HUES64 (cell line): ENCODE results near the gene MCM7.

Experiments
- H3K27ac ChIP-seq: 2 replicates; pipeline ENCODE4 v1.7.0; 2013; ENCODE audit warnings: low read depth, low read length, inconsistent platforms
- H3K27me3 ChIP-seq: 2 replicates; pipeline ENCODE4 v1.6.1; 2013; ENCODE audit warnings: mild to moderate bottlenecking, low read length; ENCODE audit not compliant: insufficient read depth
- H3K36me3 ChIP-seq: 2 replicates; pipeline ENCODE4 v1.6.1; 2013; ENCODE audit warnings: mild to moderate bottlenecking, low read length; ENCODE audit not compliant: insufficient read depth
- H3K4me1 ChIP-seq: 2 replicates; pipeline ENCODE4 v1.6.1; 2013; ENCODE audit warnings: mild to moderate bottlenecking, low read length, moderate library complexity; ENCODE audit not compliant: insufficient read depth
- H3K4me3 ChIP-seq: 2 replicates; pipeline ENCODE4 v1.5.1; 2013; ENCODE audit warnings: mild to moderate bottlenecking, low read length, moderate library complexity
- H3K9ac ChIP-seq: 2 replicates; pipeline ENCODE4 v1.6.1; 2013; ENCODE audit warnings: mild to moderate bottlenecking, low read depth, low read length
- H3K9me3 ChIP-seq: 2 replicates; pipeline ENCODE4 v1.6.1; 2013; ENCODE audit warnings: low read depth, low read length; ENCODE audit not compliant: insufficient read depth
- WGBS: fragments of 150-250, 120-280 bp; methylation state at CpG from one replicate; pipeline ENCODE4 v1.1.7; 2013; ENCODE audit warnings: missing lambda C conversion rate; 5-methylcytosine and 5-hydroxymethylcytosine counted together

Gene MCM7

DNA sequence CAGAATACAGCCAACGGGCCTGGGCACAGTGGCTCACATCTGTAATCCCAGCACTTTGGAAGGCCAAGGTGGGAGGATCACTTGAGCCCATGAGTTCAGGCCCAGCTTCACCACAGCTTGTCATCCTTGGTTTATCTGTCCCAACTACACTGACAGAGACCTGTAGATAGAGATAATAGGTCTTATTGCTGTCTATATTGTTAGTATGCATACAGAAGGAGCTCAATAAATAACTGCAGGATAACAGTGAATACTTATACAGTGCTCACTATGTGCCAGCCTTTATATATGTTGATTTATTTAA lies 19.5 kb upstream of the MCM7 start:
- no peaks in the 10 kb centered on the region for H3K9me3 ChIP-seq
- H3K4me1 ChIP-seq = peaks cover 7% of the 10 kb centered on the region; the same call in 1 of the 2 replicates
- WGBS = 58% methylated on average over 1 of the region's 1 CpG
- H3K36me3 ChIP-seq = peaks cover 10% of the 10 kb centered on the region; the same call in 1 of the 2 replicates
- H3K9ac ChIP-seq = no peak overlapping the region
- H3K27me3 ChIP-seq = no peaks in the 10 kb centered on the region
- H3K4me3 ChIP-seq = peak overlapping the region; percentile 92
- H3K27ac ChIP-seq = no peak overlapping the region

DNA sequence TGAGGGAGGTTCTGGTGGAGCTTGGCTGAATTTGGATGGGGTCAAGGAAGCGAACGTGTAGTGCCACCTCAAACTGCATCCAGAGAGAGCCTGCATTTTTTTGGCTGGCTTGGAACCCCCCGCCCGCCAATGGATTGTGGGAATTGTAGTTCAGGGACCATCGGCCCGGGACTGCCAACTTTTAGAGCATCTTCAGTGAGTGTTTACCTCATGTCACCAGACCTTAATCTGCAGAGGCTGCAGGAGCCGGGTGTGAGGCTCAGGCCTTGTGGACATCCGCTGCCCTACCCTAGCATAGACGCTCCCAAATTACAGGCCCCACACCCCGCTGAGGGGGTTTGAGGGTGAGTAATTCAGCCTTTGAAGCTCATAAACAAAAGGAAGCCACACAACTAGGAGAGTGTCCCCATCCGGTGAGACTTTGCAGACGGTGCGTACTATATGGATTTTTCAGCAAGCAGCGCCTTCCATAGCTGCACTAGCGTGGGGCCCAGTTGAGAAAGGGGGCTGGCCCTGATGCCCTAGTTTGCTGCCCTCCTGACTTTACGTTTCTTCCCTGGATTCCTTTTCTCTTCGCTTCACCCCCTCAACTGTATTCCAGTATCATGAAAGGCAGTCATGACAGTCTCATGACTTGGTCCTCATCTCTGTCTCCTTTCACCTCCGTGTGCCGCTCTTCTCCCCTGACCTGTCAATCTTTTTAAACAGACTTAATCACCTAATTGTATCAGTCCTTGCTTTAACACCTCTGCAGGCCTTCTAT lies 19.0 kb upstream of the MCM7 start:
- H3K27me3 ChIP-seq = no peaks in the 10 kb centered on the region
- no peaks in the 10 kb centered on the region for H3K9me3 ChIP-seq
- H3K9ac ChIP-seq = peak overlapping the region; percentile 97
- H3K27ac ChIP-seq = peak overlapping the region; percentile 85; the same call in 1 of the 2 replicates
- 16% methylated on average over 19 of the region's 19 CpGs for WGBS
- H3K36me3 ChIP-seq = peaks cover 9% of the 10 kb centered on the region; the same call in 1 of the 2 replicates
- peaks cover 7% of the 10 kb centered on the region; the same call in 1 of the 2 replicates for H3K4me1 ChIP-seq
- peak overlapping the region; percentile 92 for H3K4me3 ChIP-seq

DNA sequence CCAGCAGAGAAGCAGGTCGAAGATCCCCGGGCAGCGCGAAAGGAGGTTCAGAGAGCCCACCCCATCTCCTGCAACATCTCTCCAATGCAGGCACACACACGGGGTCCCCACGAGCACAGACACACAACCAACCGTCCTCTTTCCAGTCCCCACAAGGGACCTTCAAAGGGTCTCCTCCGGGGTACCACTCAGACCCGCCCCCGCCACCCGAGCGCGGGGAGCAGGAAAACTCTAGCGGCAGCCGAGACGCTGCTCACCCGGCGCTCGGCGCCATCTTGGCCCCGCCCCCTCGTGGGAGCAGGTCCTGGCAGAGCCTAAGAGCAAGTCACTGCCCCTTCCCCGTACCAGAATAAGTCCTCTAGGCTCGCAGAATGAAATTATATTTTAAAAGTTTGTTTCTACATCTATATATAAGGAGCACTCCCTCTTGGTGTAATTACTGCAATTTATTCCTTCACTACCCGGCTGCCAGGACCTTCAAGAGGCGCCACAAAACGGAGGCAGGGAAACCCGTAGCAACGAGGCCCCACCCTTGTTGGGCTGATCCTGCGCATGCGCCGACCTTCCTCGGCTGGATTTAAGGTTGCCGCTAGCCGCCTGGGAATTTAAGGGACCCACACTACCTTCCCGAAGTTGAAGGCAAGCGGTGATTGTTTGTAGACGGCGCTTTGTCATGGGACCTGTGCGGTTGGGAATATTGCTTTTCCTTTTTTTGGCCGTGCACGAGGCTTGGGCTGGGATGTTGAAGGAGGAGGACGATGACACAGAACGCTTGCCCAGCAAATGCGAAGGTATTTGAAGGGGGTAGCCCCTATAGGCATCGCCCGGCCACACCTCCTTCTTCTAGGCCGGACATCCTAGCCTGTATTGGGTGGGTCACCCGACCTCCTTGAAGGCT lies 18.1 kb upstream of the MCM7 start, which contains the start of the genes CNPY4 and TAF6:
Gene CNPY4, plus strand, starts transcription at position 563 of the 898 bp plus-strand sequence. Its CDS starts 111 bp downstream, at position 674.
Gene TAF6, minus strand, starts transcription at position 287 of the 898 bp plus-strand sequence. CDS start 5,149 bp downstream, outside the sequence.
- Histone ChIP-seq H3K4me3 (peak within 1 kb of the TSS; percentile 92), H3K4me1 (peaks cover 7% of the 10 kb centered on the region; the same call in 1 of the 2 replicates), H3K9ac (peak within 1 kb of the TSS; percentile 97), H3K27ac (peak within 1 kb of the TSS; percentile 85), H3K27me3 (no peaks in the 10 kb centered on the region), H3K36me3 (peaks cover 4% of the 10 kb centered on the region; the same call in 1 of the 2 replicates), H3K9me3 (no peaks in the 10 kb centered on the region)
- under 1% methylated on average over 46 of the region's 49 CpGs for WGBS

GRCh38 chr7:100118388-100119071 lies 17.3 kb upstream of the MCM7 start:
- Histone ChIP-seq H3K9me3 (no peaks in the 10 kb centered on the region), H3K36me3 (peaks cover 11% of the 10 kb centered on the region), H3K4me1 (peaks cover 7% of the 10 kb centered on the region; the same call in 1 of the 2 replicates), H3K4me3 (peak overlapping the region; percentile 92), H3K27ac (peak overlapping the region; percentile 85), H3K9ac (peak overlapping the region; percentile 97), H3K27me3 (no peaks in the 10 kb centered on the region)
- 17% methylated on average over 17 of the region's 18 CpGs for WGBS

DNA sequence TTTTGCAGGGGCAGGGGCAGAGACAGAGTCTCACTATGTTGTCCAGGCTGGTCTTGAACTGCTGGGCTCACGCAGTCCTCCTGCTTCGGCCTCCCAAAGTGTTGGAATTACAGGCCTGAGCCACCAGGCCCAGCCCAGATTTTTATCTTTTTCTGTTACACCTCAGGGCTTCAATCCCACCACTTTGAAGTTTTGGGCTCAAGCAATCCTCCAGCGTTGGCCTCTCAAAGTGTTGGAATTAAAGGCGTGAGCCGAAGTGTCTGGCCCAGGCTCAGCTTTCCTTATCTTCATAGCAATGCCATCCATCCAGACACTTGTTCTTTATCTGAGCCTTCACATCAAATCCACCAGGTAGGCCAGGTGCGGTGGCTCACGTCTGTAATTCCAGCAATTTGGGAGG lies 13.8 kb upstream of the MCM7 start:
- H3K4me1 ChIP-seq = no peaks in the 10 kb centered on the region
- H3K9ac ChIP-seq = no peak overlapping the region
- no peak overlapping the region for H3K4me3 ChIP-seq
- 98% methylated on average over 7 of the region's 7 CpGs for WGBS
- H3K9me3 ChIP-seq = no peaks in the 10 kb centered on the region
- H3K36me3 ChIP-seq = peaks cover 42% of the 10 kb centered on the region
- H3K27ac ChIP-seq = no peak overlapping the region
- no peaks in the 10 kb centered on the region for H3K27me3 ChIP-seq

DNA sequence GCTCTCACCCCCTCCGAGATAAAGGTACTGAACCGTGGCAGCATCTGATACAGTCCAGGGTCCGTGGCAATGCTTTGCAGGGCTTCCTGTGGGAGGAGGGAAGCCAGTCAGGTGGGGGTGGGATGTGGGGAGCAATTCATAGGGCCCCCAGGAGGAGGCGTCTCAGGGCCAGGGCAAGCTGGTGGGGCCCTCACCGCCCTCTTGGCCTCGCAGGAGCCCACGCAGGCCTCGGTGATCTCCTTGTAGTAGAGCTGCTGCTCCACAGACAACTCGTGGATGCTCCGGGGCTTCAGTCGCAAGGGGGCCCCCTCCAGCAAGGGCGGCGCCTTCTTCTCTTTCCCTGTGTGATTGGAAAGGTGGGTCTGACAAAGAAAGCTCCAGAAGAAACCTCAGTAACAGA lies 10.7 kb upstream of the MCM7 start:
- H3K4me1 ChIP-seq = no peaks in the 10 kb centered on the region
- H3K4me3 ChIP-seq = no peak overlapping the region
- H3K9ac ChIP-seq = no peak overlapping the region
- WGBS = 95% methylated on average over 13 of the region's 13 CpGs
- H3K27me3 ChIP-seq = no peaks in the 10 kb centered on the region
- H3K9me3 ChIP-seq = no peaks in the 10 kb centered on the region
- peaks cover 70% of the 10 kb centered on the region for H3K36me3 ChIP-seq
- H3K27ac ChIP-seq = no peak overlapping the region

GRCh38 chr7:100111156-100111555 lies 10.0 kb upstream of the MCM7 start:
- Histone ChIP-seq H3K27ac (no peak overlapping the region), H3K9me3 (no peaks in the 10 kb centered on the region), H3K4me3 (no peak overlapping the region), H3K9ac (no peak overlapping the region), H3K27me3 (no peaks in the 10 kb centered on the region), H3K36me3 (peaks cover 72% of the 10 kb centered on the region), H3K4me1 (no peaks in the 10 kb centered on the region)
- WGBS = 95% methylated on average over 7 of the region's 7 CpGs

DNA sequence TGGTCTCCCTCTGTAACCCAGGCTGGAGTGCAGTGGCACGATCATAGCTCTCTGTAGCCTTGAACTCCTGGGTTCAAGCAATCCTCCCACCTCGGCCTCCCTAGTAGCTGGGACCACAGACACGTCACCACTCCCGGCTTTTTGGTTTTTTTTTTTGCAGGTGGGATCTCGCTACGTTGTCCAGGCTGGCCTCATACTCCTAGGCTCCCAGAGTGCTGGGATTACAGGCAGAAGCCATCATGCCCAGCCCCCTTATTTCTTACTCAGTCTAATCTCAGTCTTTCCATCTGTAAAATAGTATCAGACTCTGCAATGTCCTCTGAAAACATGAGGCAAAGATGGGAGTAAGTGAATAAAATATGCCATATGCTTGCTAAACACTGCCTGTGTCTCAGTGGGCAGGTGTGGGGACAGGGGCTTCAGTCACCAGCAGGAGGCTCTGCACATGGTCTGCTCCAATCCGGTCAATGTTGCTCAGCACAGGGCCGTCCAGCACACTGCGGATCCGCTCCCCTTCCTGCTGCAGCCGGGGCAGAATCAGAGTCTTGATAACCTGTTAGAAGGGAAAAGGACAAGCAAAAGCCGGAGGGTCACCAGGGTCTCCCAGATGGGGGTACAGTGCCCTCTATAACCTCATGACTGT lies 8.4 kb upstream of the MCM7 start:
- WGBS = 88% methylated on average over 12 of the region's 12 CpGs

DNA sequence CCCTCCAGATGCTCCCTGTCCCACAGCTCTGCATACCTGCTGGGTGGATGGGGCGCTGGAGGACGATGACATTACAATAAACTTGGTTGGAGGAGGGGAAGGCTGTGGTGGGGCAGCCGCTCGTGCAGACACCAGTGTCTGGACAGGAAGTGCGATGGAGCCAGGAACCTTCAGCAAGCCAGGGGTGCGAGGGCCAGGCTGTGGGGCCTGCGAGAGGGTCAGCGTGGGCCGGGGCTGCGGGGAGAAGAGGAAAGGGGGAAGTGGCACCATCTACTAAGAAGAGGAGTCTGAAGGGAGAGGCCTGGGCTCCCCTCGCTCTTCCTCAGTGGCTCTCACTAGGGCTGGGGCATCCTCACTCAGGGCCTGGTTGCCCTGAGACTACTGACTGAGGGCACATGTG lies 6.7 kb upstream of the MCM7 start:
- no peaks in the 10 kb centered on the region for H3K4me1 ChIP-seq
- no peak overlapping the region for H3K9ac ChIP-seq
- WGBS = 94% methylated on average over 11 of the region's 11 CpGs
- no peaks in the 10 kb centered on the region for H3K9me3 ChIP-seq
- no peak overlapping the region for H3K27ac ChIP-seq
- H3K27me3 ChIP-seq = no peaks in the 10 kb centered on the region
- peaks cover 76% of the 10 kb centered on the region for H3K36me3 ChIP-seq
- H3K4me3 ChIP-seq = no peak overlapping the region

More for the DNA sequence above, 8.4 kb upstream of the MCM7 start:
- Histone ChIP-seq H3K9me3 (no peaks in the 10 kb centered on the region), H3K4me3 (no peak overlapping the region), H3K27me3 (no peaks in the 10 kb centered on the region), H3K4me1 (no peaks in the 10 kb centered on the region), H3K27ac (no peak overlapping the region), H3K36me3 (peaks cover 82% of the 10 kb centered on the region), H3K9ac (no peak overlapping the region)

DNA sequence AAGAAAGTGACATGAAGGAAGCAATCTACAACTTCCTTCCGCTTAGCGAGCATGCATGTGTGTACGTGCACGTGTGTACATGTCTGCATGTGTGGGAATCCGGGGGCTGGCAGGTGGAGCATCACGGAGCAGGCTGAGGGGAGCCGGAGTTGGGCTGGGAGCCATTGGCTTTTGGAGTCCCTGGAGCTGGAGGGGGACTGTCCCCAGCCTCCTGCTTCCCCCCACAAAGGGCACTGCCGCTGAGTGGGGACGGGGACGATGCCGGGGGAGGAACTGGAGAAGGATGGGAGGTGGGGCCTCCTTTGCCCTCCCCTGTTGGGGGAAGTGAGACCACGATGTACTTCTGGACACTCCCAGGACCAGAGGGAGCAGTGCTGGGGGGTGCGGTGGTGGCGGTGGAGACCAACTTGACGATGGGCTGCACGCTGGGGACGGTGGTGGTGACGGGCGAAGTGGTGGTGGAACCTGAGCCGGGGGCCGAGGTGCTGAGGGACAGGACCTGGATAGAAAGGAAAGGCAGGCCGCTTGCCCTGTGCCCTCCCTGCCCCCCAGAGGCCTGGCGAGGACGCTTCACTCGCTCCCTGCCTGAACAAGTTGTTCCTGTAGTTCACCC lies 6.0 kb upstream of the MCM7 start:
- no peak overlapping the region for H3K27ac ChIP-seq
- no peak overlapping the region for H3K4me3 ChIP-seq
- H3K4me1 ChIP-seq = peaks cover 5% of the 10 kb centered on the region
- H3K27me3 ChIP-seq = no peaks in the 10 kb centered on the region
- H3K9me3 ChIP-seq = no peaks in the 10 kb centered on the region
- H3K36me3 ChIP-seq = peaks cover 71% of the 10 kb centered on the region
- H3K9ac ChIP-seq = no peak overlapping the region
- WGBS = 95% methylated on average over 25 of the region's 25 CpGs
